ENCODE results near the gene SOX9.
A peak's percentile ranks its signal among the peaks of the same experiment; 100 is the strongest.

DNA sequence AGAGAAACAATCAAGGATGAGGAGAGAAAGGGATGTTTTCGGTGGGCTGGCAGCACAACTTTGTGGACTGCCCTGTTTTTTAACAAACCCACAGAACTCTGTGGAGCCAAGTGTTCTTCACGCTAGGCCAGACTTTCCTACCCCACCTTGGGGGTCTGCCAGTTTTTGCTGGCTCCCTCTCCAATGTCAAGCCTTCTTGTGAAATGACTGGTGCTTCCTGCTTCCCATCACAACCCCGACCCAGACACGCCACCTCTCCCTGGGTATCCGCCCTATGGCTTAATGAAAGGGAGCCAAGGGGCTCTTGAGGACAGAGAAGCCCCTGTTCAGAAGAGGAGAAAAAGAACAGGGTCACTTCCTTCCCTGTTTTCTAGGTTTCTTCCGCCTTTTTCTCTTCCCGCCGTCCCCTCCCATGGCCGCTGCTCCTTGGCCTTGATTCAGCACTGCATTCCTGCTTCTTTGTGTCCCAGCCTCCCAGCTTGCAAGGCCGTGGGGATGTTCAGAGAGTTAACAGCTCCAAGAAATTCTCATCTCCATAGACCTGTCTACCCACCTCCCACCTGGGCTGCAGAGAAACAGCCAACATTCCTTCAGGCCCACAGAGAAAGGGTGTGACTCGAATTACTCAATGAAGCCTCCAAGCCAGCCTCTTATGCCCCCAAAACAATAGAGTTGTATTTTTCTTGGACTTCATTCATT is 16.5 kb upstream of the SOX9 start:
- TF ChIP-seq RAD21 (IDR thresholded peaks at IDR 0.05; ENCODE audit: low read depth) (no peak), CEBPB (IDR thresholded peaks at IDR 0.05) (peak; percentile 57; the same call in 1 of the 2 replicates), EGR1 (IDR thresholded peaks at IDR 0.05) (no peak)
- TF ChIP-seq, protein P1, sequence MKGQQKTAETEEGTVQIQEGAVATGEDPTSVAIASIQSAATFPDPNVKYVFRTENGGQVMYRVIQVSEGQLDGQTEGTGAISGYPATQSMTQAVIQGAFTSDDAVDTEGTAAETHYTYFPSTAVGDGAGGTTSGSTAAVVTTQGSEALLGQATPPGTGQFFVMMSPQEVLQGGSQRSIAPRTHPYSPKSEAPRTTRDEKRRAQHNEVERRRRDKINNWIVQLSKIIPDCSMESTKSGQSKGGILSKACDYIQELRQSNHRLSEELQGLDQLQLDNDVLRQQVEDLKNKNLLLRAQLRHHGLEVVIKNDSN (IDR thresholded peaks at IDR 0.05): no peak
- TF ChIP-seq, protein P2, sequence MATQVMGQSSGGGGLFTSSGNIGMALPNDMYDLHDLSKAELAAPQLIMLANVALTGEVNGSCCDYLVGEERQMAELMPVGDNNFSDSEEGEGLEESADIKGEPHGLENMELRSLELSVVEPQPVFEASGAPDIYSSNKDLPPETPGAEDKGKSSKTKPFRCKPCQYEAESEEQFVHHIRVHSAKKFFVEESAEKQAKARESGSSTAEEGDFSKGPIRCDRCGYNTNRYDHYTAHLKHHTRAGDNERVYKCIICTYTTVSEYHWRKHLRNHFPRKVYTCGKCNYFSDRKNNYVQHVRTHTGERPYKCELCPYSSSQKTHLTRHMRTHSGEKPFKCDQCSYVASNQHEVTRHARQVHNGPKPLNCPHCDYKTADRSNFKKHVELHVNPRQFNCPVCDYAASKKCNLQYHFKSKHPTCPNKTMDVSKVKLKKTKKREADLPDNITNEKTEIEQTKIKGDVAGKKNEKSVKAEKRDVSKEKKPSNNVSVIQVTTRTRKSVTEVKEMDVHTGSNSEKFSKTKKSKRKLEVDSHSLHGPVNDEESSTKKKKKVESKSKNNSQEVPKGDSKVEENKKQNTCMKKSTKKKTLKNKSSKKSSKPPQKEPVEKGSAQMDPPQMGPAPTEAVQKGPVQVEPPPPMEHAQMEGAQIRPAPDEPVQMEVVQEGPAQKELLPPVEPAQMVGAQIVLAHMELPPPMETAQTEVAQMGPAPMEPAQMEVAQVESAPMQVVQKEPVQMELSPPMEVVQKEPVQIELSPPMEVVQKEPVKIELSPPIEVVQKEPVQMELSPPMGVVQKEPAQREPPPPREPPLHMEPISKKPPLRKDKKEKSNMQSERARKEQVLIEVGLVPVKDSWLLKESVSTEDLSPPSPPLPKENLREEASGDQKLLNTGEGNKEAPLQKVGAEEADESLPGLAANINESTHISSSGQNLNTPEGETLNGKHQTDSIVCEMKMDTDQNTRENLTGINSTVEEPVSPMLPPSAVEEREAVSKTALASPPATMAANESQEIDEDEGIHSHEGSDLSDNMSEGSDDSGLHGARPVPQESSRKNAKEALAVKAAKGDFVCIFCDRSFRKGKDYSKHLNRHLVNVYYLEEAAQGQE (IDR thresholded peaks at IDR 0.05; ENCODE audit: low read depth): no peak
